HG03135 (cell line): ENCODE results near the gene YPEL4.

Experiments
- ATAC-seq: cut with Tn5 transposase; IDR thresholded peaks from one replicate; pipeline ENCODE4 v1.9.1; 2021; ENCODE audit warnings: mild to moderate bottlenecking, moderate library complexity; ENCODE audit not compliant: unreplicated experiment

YPEL4 gene

GRCh38 chr11:57634311-57634710, 15.4 kb downstream of the YPEL4 start:
- ATAC-seq = no peak

DNA sequence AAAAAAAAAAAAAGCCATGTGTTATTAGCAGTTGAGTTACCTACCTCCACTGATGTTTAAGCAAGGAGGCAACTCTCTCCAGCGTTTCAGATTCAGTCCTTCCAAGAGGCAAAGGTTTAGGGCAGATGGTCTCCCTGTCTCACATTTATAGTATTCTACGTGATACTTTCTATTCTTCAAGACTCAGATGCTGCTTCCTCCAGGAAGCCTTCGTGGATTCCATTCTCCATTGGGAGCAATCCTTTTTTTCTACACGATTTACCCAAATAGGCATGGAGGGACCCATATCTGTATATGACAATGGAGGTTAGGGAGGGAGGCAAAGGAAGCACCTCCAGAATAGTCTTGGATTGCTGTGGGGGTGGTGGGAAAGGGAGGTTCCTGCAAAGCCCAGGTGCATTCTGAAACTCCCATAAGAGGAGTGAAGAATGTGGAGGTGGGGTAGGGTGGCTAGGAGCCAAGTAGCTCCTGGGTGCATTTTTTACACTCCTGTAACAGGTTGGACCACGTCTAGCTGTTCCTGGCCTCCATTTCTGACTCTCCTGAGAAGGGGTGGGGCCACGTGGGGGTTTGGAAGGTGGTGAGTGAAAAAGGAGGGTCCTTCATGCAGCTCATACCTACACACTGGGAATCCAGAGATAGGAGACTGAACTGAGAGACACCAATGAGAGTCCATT, 16.2 kb downstream of the YPEL4 start:
- no peak for ATAC-seq

- no peak for ATAC-seq
Measured at GRCh38 chr11:57632116-57632515, 17.6 kb downstream of the YPEL4 start.

- no peak for ATAC-seq
Measured at GRCh38 chr11:57630171-57630570, 19.5 kb downstream of the YPEL4 start.

DNA sequence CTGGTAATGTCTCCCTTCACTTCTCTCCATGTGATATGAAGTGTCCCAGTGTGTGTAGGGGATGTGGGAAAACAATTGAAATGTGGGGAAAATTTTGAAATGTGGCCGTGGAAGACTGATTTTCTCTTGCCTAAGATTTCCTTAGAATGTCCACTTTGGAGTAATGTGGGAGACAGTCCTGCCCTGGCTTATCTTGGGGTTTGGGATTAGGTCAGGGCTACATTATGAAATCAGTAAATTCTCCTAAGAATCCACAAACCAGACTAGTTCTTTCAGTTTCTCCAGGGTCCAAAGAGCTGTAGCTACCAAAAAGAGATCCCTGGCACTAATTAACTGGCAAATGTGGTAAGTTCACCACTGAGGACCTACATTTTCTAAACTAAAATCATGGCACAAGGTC, 22.8 kb downstream of the YPEL4 start:
- no peak for ATAC-seq

GRCh38 chr11:57624864-57625263, 24.8 kb downstream of the YPEL4 start:
- ATAC-seq = no peak

DNA sequence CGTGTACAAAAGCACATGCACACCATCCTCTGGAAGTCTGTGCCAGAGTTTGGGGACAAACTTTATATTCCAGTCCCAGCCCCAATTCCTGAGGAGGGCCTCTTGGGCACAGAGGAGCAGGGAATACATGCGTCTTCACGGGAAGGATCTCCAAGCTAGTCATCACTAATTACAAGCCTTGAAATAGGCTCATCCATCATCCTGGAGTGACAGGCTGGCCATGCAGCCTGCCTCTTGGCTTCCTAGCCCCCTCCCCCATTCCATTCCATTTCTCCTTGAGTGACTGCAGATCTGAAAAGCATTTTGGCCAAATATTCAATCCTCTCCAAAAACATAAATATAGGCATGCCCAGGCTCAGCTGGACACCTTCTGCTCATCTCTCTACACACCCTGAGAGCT, 27.4 kb downstream of the YPEL4 start:
- ATAC-seq = no peak

DNA sequence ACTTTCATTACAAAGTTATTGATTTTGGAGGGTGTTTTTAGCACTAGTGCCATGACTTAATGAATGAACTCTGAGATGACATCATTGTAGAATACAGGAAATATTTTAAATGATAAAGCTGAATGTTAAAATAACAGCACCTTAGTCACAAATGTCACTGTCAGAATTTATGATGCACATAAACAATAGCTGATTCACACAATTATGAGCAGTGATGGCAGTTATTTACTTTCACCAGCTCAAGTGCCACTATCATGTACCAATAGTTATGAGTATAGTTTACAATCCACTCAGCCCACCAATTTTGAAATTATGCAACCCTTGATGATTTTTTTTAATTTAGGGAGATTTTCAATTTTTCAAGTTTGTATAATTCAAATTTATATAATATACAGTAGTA, 29.2 kb downstream of the YPEL4 start:
- ATAC-seq = no peak

- ATAC-seq = no peak
Measured at GRCh38 chr11:57619331-57619730, 30.4 kb downstream of the YPEL4 start.

DNA sequence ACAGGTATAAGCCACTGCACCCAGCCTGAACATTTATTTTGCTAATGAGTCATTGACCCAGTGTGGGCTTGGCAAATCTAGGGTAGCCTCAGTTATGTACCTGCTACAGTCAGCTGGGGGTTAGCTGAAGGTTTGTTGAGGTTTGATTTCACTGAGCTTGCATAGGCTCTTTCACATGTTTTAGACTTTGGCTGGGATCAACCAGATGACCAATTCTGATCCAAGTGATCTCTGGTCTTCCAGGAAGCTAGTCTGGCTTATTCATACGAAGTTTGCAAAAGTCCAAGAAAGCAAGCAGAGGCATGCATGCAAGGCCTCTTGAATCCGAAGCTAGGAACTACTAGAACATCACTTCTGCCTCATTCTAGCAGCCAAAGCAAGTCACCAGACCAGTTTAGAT, 31.3 kb downstream of the YPEL4 start:
- no peak for ATAC-seq

GRCh38 chr11:57616595-57616994, 33.1 kb downstream of the YPEL4 start:
- no peak for ATAC-seq

DNA sequence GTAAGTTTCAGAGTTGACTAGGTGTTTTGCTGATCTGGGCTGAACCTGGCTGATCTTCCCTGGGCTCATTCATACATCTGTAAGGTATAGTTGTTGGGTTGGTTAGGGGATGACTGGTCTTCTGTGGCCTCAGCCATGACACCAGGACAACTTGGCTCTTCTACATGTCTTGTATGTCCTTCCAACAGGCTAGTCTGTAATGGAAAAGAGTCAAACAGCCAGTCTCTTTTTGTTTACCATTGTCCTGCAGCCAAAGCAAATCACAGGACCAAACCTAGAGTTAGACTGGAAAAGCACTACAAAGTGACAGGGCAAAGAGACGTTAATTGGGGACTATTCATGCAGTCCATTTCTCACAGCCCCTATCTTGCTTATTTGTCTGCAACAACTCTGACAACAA, 34.4 kb downstream of the YPEL4 start:
- ATAC-seq = no peak

DNA sequence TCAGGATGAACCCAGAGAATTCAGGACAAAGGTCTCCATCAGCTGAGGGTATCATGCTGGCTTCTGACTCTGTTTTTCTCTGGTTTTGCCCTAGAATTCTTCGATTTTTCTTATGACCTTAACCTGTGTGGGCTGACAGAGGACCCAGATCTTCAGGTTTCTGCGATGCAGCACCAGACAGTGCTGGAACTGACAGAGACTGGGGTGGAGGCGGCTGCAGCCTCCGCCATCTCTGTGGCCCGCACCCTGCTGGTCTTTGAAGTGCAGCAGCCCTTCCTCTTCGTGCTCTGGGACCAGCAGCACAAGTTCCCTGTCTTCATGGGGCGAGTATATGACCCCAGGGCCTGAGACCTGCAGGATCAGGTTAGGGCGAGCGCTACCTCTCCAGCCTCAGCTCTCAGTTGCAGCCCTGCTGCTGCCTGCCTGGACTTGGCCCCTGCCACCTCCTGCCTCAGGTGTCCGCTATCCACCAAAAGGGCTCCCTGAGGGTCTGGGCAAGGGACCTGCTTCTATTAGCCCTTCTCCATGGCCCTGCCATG, 35.4 kb downstream of the YPEL4 start:
- ATAC-seq = no peak

DNA sequence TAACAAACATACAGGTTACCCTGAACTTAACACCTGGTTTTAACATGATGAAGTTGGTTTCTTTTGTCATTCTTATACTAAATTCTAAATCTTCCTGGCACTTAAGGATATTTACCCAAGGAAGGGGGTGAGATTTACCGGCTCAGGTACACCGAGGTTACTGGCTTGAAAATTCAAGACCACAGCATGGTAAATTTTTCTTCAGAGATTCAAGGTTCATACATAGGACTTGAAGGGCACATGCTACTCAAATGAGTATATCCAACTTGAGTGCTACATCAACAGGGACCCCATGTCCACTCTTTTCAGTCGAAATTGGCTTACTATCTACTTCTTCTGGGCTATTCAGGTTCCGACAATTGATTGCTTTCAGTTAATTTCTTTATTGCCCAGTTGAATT, 39.5 kb downstream of the YPEL4 start:
- ATAC-seq = no peak

- ATAC-seq = no peak
Measured at GRCh38 chr11:57605028-57605420, 44.7 kb downstream of the YPEL4 start.

GRCh38 chr11:57604296-57605027, 45.2 kb downstream of the YPEL4 start:
- ATAC-seq = no peak

GRCh38 chr11:57601297-57601696, 48.4 kb downstream of the YPEL4 start:
- ATAC-seq = no peak

DNA sequence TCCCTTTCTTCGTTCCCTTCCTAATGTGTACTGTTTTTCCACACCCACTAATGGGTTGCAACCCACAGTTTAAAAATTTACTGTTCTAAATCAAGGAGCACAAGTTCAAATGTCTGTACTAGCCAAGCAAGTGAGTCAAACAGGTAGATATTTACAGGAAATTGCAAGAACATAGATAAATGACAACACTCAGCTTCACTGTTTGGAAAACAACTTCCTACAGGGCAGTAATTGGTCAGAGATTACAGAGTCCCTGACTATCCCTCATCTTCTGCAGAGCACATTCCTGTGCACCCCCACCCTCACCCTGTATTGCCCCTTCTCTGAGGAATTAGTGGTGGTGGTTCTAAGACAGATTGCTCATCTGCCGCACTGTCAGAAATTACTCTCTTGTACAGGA, 50.3 kb downstream of the YPEL4 start:
- no peak for ATAC-seq

GRCh38 chr11:57598831-57599155, 50.9 kb downstream of the YPEL4 start:
- no peak for ATAC-seq

GRCh38 chr11:57597916-57598830, 51.5 kb downstream of the YPEL4 start:
- ATAC-seq = no peak

DNA sequence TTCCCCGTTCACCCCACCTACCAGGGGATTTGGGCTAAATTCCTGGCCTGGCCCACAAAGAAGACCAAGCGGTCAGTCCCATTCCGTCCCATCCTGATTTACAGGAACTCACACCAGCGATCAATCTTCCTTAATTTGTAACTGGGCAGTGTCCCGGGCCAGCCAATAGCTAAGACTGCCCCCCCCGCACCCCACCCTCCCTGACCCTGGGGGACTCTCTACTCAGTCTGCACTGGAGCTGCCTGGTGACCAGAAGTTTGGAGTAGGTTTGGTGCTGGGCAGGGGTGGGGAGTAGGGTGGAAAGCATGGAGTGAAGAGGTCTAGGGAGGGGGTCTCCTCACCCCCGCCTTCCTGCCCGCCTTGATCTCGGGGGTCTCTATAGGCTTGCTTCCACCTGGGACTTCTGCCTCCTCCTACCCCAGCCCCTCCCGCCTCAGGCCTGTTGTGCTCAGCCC, 52.2 kb downstream of the YPEL4 start, which contains the start of gene SERPING1:
TSS of gene SERPING1 (plus strand) at position 225 of the 455 bp plus-strand sequence. CDS start 586 bp downstream, outside the sequence.
- no peak for ATAC-seq
